HG03571 (cell line): Measurements from ENCODE around the gene PODXL.
A peak's percentile ranks its signal among the peaks of the same experiment; 100 is the strongest.

Experiments
- ATAC-seq: cut with Tn5 transposase; IDR thresholded peaks from one replicate; pipeline ENCODE4 v1.9.1; 2021; ENCODE audit not compliant: unreplicated experiment

PODXL gene

DNA sequence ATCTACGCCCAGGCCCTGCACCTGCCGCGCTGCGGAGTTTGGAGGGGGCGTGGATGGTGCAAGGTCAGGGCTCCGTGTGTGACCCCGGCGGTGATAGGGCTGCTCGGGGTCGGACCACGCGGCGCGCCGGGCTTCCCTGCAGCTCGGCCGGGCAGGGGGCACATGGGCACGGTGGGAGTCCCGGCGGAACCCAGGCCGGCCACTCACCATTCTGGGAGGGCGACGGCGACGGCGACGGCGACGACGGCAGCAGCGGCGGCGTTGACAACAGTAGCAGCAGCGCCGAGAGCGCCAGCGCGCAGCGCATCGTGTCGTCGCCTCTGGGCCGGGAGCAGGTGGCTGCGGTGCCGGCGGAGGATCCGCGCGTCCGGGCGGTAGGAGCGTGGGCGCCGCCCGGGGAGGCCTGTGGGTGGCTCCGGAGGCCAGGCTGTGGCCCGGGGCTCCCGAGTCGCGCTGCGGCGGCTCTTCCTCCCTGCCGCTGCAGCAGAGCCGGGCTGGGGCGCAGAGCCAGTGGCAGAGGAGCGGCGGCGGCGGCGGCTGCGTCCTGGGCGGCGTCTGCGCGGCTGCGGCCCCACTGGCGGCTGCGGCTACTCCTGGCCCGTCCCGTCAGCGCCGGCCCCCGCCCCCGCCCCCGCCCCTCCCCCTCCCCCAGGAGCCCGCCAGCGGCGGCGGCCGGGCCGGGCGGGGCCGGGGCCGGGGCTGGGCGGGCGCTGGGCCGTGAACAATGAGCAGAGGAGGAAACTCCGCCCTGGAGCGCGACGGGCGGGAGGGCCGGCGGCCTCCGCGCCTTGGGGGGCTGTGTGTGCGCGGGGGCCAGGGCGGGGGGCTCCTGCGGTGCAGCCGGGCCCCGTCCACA is at the start of gene PODXL:
Gene PODXL, minus strand, starts transcription at position 576 of the 856 bp plus-strand sequence. Its CDS starts 269 bp downstream, at position 307.
- peak; percentile 83 for ATAC-seq

DNA sequence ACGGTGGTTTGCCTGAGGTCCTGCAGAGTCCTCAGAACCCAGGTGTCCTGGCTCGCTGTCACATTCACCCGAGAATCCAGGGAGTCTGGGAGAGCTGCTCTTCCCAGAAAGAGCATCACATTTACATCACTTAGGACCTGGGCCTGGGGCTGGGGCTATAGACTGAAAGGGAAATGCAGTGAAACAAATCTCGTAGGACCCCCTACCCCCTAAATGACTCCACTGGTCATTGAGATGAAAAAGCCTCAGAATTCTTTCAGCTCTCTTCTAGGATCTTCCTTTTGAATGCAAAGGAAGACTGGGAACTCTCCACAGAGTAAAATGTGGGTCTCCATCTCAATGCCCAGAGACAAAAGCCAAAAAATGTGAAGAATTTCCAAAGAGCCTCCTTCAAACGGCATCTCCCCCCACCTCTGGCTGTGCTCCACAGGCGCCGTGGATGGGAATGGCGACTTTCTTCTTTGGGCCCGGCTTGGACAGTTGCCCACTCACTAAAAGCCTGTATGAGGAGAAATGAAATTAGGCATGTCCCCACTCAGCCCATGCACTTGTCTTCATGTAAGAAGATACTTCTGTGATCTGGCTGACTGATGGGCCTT is 49.0 kb upstream of the PODXL start:
- ATAC-seq, result no peak

DNA sequence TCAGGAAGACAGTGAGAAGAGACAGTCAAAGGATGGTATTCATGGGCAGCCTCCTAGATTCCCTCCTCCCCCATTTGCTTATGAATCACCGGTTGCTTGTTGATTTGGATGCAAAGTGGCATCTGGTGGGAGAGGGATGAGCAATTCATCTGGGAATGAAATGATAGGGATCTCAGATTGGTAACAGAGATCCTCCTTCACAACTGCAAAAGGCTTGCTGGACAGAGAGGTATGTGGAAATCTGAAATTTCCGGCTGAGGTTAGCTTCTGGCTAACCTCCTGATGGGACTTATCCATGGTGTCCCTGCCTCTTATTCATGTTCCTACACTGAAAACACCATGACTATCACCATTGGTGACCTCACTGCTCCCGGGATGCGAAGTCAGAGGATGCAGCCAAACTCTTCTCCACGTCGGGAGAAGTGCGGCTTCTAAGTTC is 48.4 kb upstream of the PODXL start:
- no peak for ATAC-seq

DNA sequence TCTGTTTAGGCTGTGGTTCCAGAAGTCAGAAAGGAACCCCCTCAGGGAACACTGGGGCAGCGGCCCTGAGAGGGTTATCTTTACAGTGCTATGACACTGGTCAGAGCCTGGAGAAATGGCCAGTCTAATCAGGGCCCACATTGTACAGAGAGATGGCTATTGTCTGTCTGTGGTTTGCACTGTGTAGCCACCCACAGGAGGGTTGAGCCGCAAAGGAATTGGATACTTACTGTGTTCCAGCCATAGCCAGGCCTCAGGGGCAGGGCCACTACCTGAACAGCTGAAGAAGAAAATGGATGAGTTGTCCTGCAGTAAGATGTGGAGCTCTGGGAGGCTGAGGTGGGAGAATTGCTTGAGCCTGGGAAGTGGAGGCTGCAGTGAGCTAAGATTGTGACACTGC is 47.5 kb upstream of the PODXL start:
- ATAC-seq, result no peak

DNA sequence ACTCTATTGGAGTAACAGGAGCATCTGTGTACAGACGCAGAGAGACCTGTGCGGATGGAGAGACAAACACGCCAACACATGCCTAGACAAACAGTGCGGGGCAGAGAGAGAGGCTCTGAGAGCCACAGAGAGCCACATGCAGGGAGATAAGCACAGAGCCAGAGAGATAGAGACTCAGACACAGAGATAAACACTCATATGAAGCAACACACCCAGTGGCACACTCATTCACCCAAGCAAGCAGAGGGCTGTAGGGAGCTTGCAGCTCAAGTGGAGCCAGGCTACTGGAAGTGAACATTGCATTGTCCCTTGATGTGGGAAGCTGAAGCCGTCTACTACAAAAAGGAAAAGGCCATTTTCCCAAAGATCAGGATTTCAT is 46.6 kb upstream of the PODXL start:
- ATAC-seq, result no peak

DNA sequence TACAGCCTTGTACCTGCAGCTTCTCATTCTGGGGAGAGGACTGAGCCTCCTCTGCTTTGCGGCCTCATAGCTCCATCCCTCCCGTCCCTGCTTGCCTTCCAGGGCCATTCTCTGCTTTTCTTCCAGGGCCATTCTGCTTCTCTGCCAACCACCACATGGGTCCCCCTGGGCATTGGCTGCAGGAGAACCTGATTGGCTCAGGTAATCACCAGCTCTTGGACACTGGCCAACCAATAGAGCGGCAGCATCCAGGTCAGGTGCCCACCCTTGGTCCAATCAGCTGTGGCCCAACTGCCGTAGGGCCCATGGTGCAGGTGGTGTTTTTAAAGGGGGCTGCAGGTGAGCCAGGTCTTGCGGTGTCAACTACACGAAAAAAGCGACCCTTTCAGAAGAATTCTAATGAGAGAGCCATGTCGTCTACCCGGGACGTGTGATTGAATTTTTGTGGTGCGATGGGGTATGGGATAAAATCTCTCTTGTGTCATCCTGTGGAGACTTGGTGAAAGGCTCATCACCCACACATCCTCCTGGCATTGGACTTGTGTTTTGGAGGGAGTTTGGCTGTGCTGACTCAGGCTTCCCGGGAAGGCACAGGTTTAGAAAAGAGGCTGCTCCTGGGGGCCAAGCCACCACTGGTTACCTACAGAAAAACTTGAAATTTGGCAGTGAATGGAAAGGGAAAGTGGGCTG is 46.0 kb upstream of the PODXL start:
- no peak for ATAC-seq

DNA sequence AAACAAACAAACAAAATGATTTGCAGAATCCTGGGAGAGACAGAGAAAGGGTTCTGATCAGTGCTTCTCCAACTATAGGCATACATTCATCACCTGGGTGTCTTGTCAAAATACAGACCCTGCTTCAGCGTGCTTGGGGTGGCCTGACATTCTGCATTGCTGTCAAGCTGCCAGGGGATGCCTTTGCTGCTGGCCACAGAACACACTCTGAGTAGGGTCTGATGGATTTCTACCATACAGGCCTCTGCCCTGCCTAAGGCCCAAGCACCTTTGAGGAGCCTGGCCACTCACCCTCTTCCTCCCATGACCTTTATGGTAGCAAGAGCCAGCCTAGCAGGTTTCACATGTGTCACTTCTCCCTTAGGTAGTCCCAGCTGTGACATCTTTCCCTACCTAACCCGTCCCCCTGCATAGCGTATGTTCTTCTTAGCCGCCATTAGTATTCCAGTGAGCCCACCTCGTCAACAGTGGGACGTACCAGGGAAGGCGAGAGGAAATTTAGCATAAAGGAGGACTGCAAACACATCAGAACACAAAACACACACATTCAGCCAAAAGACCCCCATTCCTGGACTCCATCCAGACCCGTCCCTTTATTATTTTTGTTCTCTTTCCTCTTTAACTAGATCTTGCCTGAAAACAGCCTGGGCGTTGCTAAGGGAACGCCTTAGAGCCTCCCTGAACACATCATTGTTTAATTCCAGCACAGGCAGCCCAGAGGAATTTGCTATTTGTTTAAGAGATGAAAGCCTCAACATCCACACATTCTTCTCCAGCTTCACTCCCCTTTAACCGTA is 43.9 kb upstream of the PODXL start:
- no peak for ATAC-seq

DNA sequence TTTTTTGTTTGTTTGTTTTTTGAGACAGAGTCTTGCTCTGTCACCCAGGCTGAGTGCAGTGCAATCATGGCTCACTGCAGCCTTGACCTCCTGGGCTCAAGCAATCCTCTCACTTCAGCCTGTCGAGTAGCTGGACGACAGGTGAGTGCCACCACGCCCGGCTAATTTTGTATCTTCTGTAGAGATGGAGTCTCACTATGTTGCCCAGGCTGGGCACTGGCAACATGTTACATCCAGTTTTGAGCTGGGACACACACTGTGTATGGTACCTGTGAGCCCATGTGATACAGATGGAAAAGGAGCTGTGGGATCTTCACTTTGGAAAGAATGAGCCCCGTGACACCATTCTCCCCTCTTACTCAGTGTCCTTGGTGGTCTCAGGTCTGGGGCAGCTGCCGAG is 40.4 kb upstream of the PODXL start:
- ATAC-seq, result no peak

DNA sequence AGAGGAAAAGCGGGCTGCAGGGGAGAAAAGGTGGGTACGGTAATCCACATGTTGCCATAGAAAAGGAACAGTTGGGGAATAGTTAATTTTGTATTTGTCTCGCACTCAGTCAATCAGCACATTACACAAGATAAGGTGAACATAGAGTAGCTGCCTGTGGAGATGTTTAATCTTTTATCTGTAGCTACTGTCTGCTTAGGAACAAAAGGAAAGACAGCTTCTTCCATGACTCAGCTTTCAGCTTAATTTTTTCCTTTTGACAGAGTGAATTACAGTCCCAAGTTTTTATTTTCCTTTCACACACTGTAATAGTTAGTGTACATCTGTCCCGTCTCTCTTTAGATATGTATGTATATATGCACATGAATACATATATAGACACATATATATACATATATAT is 39.3 kb upstream of the PODXL start:
- no peak for ATAC-seq

DNA sequence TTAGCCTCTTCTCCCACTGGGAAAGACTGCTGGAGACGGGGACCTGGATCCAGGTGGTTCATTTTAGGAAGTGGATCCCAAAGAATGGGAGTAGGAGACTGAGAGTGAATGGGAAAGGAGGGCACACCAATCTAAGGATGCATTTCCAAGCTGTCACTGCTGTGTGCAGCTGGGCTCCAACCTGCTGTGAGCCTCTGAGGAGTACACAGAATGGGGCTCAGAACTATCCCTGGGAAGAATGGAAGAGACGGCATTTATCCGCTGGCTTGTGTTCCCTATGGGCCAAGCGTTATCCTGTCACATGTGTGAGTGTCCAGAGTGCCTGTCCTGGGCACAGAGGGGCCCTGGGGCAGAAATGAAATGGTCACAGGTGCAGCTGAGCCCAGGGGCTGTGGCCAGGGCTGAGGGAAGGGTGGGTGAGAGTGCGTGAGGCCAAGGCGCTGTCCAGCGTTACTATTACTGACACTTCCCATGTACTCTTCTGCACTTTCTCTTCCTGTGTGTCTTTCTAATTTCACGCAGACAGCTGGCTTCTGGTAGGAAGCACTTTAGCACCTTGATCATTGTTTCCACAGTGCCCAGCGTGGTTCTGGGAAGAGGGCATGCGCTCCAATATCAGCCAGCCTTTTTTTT is 35.4 kb upstream of the PODXL start:
- ATAC-seq, result no peak

DNA sequence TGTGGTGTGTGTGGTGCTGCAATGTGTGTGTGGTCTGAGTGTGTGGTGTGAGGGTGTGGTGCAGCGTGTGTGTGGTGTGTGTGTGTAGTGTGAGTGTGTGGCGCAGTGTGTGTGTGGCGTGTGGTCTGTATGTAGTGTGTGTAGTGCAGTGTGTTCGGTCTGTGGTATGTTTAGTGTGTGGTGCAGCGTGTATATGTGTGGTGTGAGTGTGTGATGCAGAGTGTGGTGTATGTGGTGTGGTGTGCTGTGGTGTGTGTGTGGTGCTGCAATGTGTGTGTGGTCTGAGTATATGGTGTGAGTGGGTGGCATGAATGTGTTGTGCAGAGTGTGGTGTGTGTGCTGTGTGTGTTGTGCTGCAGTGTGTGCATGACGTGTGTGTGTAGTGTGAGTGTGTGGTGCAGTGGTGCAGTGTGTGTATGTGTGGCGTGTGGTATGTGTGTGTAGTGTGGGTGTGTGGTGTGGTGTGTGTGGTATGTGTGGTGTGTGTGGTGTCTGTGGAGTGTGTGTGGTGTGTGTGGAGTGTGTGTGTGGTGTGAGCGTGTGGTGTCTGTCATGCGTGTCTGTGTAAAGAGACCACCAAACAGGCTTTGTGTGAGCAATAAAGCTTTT is 31.0 kb upstream of the PODXL start:
- ATAC-seq, result no peak

DNA sequence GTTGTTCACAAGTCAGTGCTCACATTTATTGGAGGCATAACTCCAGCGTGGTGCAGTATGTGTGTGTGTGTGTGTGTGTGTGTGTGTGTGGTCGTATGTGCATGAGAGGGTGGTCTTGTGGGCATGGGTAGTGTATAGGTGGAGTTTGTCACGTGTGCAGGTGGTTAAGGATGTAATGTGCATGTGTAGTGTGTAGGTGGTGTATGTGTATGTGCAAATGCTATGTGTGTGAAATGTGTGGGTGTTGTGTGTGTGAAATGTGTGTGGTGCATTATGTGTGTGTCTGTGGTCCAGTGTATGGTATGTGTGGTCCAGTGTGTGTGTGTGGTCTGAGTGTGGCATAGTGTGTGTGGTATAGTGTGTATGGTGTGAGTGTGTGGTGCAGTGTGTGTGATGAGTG is 30.3 kb upstream of the PODXL start:
- ATAC-seq, result no peak

DNA sequence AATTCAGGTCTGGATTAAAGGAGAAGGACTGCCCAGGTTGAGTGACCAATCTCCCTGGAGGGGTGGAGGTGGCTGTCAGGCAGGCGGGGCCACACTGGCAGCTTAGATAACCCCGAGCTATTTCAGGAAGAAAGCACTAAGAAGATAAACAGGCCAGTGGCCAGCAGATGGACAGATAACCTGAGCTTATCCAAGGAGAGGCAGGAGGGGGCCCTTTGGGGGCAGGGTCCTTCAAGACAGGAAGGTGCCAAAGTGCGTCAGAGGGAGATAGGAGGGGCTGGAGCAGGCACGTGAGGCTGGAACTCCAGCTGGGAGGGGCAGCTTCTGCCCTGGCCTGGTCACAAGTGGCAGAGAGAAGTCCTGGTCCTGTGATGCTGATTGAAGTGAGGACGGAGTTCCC is 29.8 kb upstream of the PODXL start:
- no peak for ATAC-seq

DNA sequence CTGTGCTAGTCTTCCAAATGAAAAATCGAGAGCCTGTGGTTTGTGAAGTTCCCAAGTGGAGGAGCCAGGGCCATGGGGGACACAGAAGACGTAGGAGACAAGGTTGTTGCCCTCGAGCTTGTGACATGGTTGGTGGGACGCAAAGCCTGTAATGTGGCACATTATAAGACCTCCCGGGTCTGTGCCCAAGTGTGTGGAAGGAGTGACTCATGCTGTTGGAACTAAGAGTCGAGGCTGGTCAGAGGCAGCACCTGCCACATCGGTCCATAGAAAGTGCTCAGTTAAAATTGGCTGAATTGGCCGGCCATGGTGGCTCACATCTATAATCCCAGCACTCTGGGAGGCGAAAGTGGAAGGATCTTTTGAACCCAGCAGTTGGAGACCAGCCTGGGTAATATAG is 27.0 kb upstream of the PODXL start:
- ATAC-seq, result no peak

DNA sequence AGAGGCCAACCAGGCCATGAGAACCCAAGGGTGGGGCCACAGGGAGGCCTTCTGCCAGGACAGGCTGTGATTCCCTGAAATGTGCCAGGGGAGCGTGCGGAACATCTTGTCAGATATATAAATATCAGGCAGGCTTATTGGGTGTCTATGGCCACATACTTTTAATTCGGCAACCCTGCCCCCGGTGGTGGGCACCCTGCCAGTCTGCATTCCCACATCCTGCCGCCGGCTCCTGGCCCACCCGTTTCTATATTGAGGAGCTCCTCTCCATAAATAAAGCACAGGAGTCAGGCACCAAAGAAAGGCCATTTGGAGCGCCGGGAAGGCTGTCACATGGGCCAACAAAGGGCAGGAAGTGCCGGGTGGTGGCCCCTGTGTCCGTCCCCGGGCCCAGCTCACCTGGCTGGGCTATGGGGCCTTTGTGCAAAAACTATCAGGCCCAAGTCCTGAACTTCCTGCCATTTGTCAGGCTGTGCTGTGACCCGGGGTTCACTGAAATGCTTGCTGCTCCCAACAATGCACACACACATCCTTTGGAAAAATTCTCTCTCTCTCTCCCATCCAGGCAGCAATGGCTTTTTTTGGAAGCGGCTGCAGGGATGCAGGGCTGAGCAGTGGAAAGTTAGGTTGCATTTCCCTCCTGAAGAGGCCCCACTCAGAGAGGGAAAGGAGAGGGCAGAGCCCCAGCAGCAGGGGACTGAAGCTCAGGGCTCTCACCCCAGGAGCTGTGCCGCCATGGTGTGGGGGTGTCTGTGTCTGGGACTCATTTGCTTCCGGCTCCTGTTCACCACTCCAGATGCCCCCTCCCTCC is 25.0 kb upstream of the PODXL start:
- ATAC-seq, result no peak

DNA sequence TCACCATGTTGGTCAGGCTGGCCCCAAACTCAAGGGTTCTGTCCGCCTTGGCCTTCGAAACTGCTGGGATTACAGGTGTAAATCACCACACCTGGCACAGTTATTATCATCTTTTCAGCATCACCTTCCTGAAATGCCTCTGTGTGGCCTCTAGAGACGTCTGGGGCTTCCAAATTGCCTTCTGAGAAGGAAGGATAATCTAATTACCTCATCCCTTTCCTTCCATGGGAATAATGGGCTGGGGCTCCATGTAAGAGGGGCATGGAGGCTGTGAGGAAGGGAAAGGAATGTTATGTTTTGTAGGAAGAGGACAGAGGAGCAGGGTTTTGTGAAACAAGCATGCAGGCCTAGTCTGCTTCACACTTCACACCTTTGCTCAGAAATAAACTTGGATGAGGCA is 22.2 kb upstream of the PODXL start:
- ATAC-seq, result no peak

DNA sequence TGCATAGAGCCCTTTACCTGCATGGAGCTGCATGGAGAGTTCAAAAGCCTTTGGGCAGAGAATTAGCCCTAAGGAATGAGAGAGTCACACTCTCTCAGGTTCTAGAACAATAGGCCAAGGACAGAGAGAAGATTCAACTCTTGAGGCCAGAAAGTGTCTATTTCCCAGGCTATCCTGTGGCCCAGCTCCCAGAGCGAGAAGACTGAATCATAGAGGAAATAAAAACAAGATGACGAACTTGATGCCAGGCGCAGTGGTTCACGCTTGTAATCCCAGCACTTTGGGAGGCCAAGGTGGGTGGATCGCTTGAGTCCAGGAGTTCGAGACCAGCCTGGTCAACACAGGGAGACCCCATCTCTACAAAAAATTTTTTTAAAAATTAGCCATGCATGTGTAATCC is 18.3 kb upstream of the PODXL start:
- no peak for ATAC-seq

DNA sequence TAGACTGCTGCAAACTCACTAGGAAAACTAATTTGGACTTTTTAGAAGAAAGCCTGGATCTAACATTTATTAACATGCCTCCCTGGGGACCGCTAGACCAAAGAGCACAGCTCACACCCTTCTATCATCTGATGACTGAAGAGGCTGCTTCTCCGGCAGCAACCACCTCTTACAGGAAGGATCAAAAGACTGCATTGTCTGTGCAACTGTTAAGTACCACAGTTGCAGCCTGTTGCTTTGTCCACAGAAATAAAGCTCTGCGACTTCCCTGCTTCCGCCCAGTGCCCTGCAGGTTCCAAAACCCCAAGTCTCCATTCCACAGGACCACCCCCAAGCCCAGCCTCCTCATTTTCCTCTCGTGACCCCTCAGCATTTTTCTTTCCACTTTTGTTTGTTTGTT is 14.0 kb upstream of the PODXL start:
- ATAC-seq, result no peak

DNA sequence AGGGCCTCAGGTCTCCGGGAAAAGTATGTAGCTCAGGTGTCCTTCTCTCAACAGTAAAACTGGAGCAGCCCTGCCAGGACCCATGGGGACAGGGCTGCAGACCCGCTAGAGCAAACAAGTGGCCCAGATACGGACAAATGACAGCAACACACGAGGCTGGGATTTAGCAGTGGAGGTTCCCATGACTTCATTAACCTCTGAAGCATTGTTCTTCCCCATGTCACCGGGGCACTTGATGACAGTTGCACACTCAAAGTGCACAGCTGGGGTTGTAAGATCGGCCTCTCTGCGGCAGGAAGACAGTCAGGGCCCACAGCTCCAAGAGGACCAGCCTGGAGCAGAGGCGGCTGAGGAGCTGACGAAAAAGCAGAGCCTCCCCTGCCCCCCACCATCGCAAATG is 12.5 kb upstream of the PODXL start:
- ATAC-seq, result no peak

DNA sequence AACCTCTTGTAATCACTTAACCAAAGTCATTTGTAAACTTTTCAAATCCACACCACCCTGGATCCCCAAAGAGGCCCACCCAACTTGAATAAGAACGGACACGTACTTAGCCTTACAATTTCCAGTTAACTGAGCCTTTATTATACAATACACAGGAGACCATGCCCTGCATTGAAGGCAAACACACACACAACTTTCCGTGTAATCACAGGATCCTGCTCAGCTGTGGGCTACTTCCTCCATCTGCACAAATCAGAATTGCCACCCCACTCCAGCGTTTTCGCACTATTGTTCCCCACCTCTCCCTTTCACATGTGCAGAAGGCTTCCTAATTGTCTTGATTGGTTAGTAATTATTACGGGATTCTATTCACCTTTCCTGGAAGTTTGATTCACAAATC is 12.1 kb upstream of the PODXL start:
- no peak for ATAC-seq
